Stimulated activated CD4-positive, alpha-beta T cell treated with anti-CD3 and anti-CD28 coated beads, Interleukin-12 subunit alpha, Interleukin-12 subunit beta, amount 100 ng/mL, for 48 hours (primary cell): ENCODE results near the gene SUPT16H.
"Not testable (repeated sequence)": the region's sequence is repeated elsewhere in the genome, so short reads cannot be mapped to it uniquely, and the experiment has no call there.

Experiments
- DNase-seq, 3 donors: peaks; one replicate each; pipeline ENCODE4 v3.0.0-alpha.2; 2020; ENCODE audit warnings: low read depth in 2 of 3, low spot score in 1 of 3

The SUPT16H gene

DNA sequence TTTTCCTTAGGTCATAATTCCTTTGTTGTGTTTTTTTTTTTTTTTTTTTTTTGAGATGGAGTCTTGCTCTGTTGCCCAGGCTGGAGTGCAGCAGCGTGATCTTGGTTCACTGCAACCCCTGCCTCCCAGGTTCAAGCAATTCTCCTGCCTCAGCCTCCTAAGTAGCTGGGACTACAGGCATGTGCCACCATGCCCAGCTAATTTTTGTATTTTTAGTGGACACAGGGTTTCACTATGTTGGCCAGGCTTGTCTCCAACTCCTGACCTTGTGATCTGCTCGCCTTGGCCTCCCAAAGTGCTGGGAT lies 81.0 kb downstream of the SUPT16H start:
- DNase-seq = not testable (repeated sequence)

DNA sequence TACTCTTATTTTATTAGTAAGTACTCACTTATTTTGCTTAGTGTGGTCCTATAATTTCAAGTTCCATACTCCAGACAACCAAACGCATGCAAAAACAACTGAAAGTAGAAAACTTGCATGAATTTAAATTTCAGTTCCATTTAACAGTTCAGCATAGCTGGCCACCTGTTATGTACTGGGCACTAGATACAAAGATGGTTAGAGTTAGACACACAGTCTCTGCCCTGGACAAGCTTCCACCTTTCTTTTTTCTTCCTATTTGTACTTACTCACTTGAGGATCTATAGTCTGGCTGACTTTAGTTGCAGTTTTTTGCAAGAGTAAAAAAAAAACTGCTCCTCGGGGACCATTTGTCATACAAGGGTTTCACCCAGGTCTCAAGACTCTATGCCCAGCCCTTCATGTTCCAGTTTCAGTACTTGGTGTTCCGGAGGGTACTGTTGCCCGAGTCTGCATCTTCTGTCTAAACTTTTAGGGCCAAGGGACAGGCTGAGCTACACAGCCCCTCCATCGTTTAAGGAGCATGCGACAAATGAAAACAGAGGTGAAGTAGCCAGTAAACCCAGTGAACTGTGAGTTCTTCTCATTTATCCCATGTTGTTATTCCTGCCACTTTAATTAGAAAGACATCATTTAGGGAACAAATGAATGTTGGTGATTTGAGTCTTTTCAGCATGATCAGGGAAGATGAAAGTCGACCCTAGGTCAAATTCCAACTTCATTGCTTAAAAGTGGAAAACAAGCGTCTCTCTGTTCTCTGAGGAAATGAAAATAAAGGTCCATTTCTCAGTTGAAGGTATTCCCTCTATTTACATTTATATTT lies 81.6 kb downstream of the SUPT16H start:
- no peak for DNase-seq
